GM12892 (cell line): Measurements from ENCODE around the gene TM4SF20.
A peak's percentile ranks its signal among the peaks of the same experiment; 100 is the strongest.

Experiments
- DNase-seq: peaks from one replicate; pipeline ENCODE4 v3.0.0; 2011; ENCODE audit not compliant: insufficient read length
- FAIRE-seq: peaks from 2 replicates; lab custom pipeline; 2011; peaks lifted over from hg19 to GRCh38; lab: Jason Lieb, UNC
- POLR2A ChIP-seq: IDR thresholded peaks from 2 replicates; pipeline ENCODE4 v1.6.1; 2011; ENCODE audit warnings: low read depth, low read length, control low read depth
- POLR2AphosphoS5 ChIP-seq: IDR thresholded peaks from 2 replicates; pipeline ENCODE4 v1.6.1; 2011; ENCODE audit warnings: low read depth, low read length, control low read depth
- TAF1 ChIP-seq: IDR thresholded peaks from 2 replicates; pipeline ENCODE4 v1.6.1; 2011; ENCODE audit warnings: low read depth, mild to moderate bottlenecking, control low read depth, low read length, borderline replicate concordance

TM4SF20 gene

GRCh38 chr2:227411320-227411989, 32.3 kb upstream of the TM4SF20 start:
- no peak for DNase-seq
- peak; percentile 72 for FAIRE-seq
- TF ChIP-seq TAF1 (no peak), POLR2AphosphoS5 (no peak), POLR2A (no peak)

GRCh38 chr2:227410191-227410590, 31.1 kb upstream of the TM4SF20 start:
- DNase-seq (no peak), FAIRE-seq (no peak)
- TF ChIP-seq TAF1 (no peak), POLR2A (no peak), POLR2AphosphoS5 (no peak)

- no peak for DNase-seq
- FAIRE-seq = no peak
These were observed 28.6 kb upstream of the TM4SF20 start for GRCh38 chr2:227407591-227408151.

GRCh38 chr2:227406177-227407031, 27.3 kb upstream of the TM4SF20 start:
- FAIRE-seq (peak; percentile 76), DNase-seq (no peak)
- TF ChIP-seq POLR2A (no peak), TAF1 (no peak), POLR2AphosphoS5 (no peak)

More at GRCh38 chr2:227407591-227408151, 28.6 kb upstream of the TM4SF20 start:
- TF ChIP-seq POLR2AphosphoS5 (no peak), TAF1 (no peak), POLR2A (no peak)

GRCh38 chr2:227404585-227405271, 25.6 kb upstream of the TM4SF20 start:
- FAIRE-seq (no peak), DNase-seq (no peak)
- TF ChIP-seq TAF1 (no peak), POLR2AphosphoS5 (no peak), POLR2A (no peak)

- no peak for FAIRE-seq
- no peak for DNase-seq
- TF ChIP-seq POLR2A = no peak
- no peak for TF ChIP-seq POLR2AphosphoS5
- no peak for TF ChIP-seq TAF1
These were observed 23.9 kb upstream of the TM4SF20 start for GRCh38 chr2:227402959-227403358.

- DNase-seq (no peak), FAIRE-seq (no peak)
- no peak for TF ChIP-seq POLR2A
- no peak for TF ChIP-seq TAF1
- TF ChIP-seq POLR2AphosphoS5 = no peak
These were observed 23.2 kb upstream of the TM4SF20 start for GRCh38 chr2:227402321-227402720.

- FAIRE-seq (no peak), DNase-seq (no peak)
- TF ChIP-seq POLR2A (no peak), POLR2AphosphoS5 (no peak), TAF1 (no peak)
These were observed 22.4 kb upstream of the TM4SF20 start for GRCh38 chr2:227401550-227401949.

- FAIRE-seq = no peak
- TF ChIP-seq TAF1 = no peak
- TF ChIP-seq POLR2A = no peak
- no peak for TF ChIP-seq POLR2AphosphoS5
These were observed 19.9 kb upstream of the TM4SF20 start for GRCh38 chr2:227398684-227399670.

GRCh38 chr2:227397562-227397961, 18.5 kb upstream of the TM4SF20 start:
- DNase-seq = no peak
- TF ChIP-seq TAF1 (no peak), POLR2AphosphoS5 (no peak), POLR2A (no peak)
- no peak for FAIRE-seq

More at GRCh38 chr2:227398684-227399670, 19.9 kb upstream of the TM4SF20 start:
- DNase-seq = no peak

GRCh38 chr2:227395556-227395955, 16.4 kb upstream of the TM4SF20 start:
- TF ChIP-seq POLR2AphosphoS5 = no peak
- TF ChIP-seq POLR2A = no peak
- no peak for TF ChIP-seq TAF1
- FAIRE-seq (no peak), DNase-seq (no peak)
